ENCODE results near the gene FTCD. TPM values are rescaled to one million over a fixed set of nuclear protein-coding genes. Genes with fewer than 3 reads are reported as not detected.

Gene FTCD
- total and polyA plus RNA-seq, 2 of the 4 experiments (the other 2 are of a cell fraction), result 0.55 TPM; not detected in 1

DNA sequence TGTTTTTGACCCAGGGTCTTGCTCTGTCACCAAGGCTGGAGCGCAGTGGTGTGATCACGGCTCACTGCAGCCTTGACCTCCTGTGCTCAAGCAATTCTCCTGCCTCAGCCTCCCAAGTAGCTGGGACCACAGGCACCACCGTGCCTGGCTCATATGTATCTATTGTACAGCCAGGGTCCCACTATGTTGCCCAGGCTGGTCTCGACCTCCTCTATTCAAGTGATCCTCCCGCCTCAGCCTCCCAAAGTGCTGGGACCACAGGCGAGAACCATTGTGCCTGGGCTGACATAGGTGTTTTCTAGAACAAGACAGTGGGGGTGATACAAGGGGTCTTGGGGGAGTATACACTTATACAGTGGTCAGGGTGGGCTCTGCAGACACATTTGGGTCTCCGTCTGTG lies 17.5 kb downstream of the FTCD start:
- Histone ChIP-seq H3K18ac (ENCODE audit: low read depth, low read length) (no peak overlapping the region), H4K91ac (ENCODE audit: insufficient read depth, low read depth, low read length) (no peak overlapping the region), H3K79me1 (ENCODE audit: low read depth in 1 of 2, low read length in 2 of 2) (no peaks in the 10 kb centered on the region), H3K4me3 (ENCODE audit: insufficient read depth, low read depth, low read length) (no peak overlapping the region), H3K9ac (ENCODE audit: low read depth, low read length) (no peak overlapping the region), H3K36me3 (ENCODE audit: control insufficient read depth, insufficient read depth, low read length) (0 out of 2 replicates have a peak, but pooled peaks cover 2% of the 10 kb centered on the region), H4K5ac (ENCODE audit: low read depth, low read length) (no peak overlapping the region), H2BK120ac (ENCODE audit: low read depth, low read length) (no peak overlapping the region), H4K20me1 (ENCODE audit: insufficient read depth, low read length) (peaks cover 23% of the 10 kb centered on the region), H3K4me2 (ENCODE audit: low read depth, low read length) (no peak overlapping the region), H2AK9ac (replicated peaks; ENCODE audit: low read depth, low read length, poor library complexity) (no peak overlapping the region), H3K27ac (ENCODE audit: insufficient read depth, low read length) (no peak overlapping the region), H2BK15ac (ENCODE audit: low read depth, low read length) (no peak overlapping the region), H2AFZ (replicated peaks; ENCODE audit: low read length, poor library complexity) (no peak overlapping the region), H2AK5ac (ENCODE audit: low read depth, low read length) (no peak overlapping the region), H2BK5ac (ENCODE audit: low read depth, low read length, poor library complexity, severe bottlenecking) (no peak overlapping the region), H3K9me3 (ENCODE audit: control insufficient read depth, insufficient read depth, low read length) (no peaks in the 10 kb centered on the region), H3K9me1 (ENCODE audit: insufficient read depth, low read length) (peaks cover 3% of the 10 kb centered on the region; the same call in 1 of the 2 replicates), H3K27me3 (ENCODE audit: control insufficient read depth, insufficient read depth, low read length) (no peaks in the 10 kb centered on the region), H3K14ac (replicated peaks; ENCODE audit: low read depth, low read length) (no peak overlapping the region), H3K4ac (ENCODE audit: low read depth, low read length) (no peak overlapping the region), H3K23ac (ENCODE audit: low read depth, low read length) (no peak overlapping the region), H2BK20ac (ENCODE audit: low read depth, low read length) (no peak overlapping the region), H3K56ac (ENCODE audit: extremely low read depth, insufficient read depth, low read length) (no peak overlapping the region), H4K8ac (ENCODE audit: low read depth in 2 of 2, low read length in 2 of 2) (no peak overlapping the region), H3K4me1 (ENCODE audit: control insufficient read depth, insufficient read depth, low read length) (0 out of 2 replicates have a peak, but pooled peaks cover 2% of the 10 kb centered on the region)
- 97% methylated on average over 6 of the region's 7 CpGs; no CpG with 5 or more reads in 1 of the 2 experiments for WGBS, 2 experiments (ENCODE audit: extremely low coverage in 2 of 2, insufficient read length in 1 of 2)
- intact Hi-C loops (cut with micrococcal nuclease) (no loop called here), dilution Hi-C loops (cut with HindIII; ENCODE audit: low sequenced_read_pairs, unreplicated experiment) (no loop called here), in situ Hi-C loops (cut with MboI; ENCODE audit: low sequenced_read_pairs) (no loop called here)
- no peak for ATAC-seq (ENCODE audit: low read depth)
- ChIA-PET POLR2A (ENCODE audit: unreplicated experiment) (no interaction called here), CTCF (interaction anchor here (0.9 kb wide), 1 partner anchor 16 kb away, joined by 3 read pairs; no protein-coding TSS in a partner anchor)
- TF ChIP-seq CHD1 (IDR thresholded peaks at IDR 0.05; ENCODE audit: low read depth, low read length), result no peak
- no peak for TF ChIP-seq POLR2A (IDR thresholded peaks at IDR 0.05; ENCODE audit: low read depth, low read length)
- TF ChIP-seq NFE2L2 (IDR thresholded peaks at IDR 0.05; ENCODE audit: low read depth, low read length), result no peak
- no peak for TF ChIP-seq MAZ (IDR thresholded peaks at IDR 0.05; ENCODE audit: borderline replicate concordance, low read depth, low read length)
- no TSS peak for BruUV-seq (replicated peaks)
- DNase-seq, result no peak
